ENCODE data around the gene LGR4.
A peak's percentile ranks its signal among the peaks of the same experiment; 100 is the strongest.

Gene LGR4

DNA sequence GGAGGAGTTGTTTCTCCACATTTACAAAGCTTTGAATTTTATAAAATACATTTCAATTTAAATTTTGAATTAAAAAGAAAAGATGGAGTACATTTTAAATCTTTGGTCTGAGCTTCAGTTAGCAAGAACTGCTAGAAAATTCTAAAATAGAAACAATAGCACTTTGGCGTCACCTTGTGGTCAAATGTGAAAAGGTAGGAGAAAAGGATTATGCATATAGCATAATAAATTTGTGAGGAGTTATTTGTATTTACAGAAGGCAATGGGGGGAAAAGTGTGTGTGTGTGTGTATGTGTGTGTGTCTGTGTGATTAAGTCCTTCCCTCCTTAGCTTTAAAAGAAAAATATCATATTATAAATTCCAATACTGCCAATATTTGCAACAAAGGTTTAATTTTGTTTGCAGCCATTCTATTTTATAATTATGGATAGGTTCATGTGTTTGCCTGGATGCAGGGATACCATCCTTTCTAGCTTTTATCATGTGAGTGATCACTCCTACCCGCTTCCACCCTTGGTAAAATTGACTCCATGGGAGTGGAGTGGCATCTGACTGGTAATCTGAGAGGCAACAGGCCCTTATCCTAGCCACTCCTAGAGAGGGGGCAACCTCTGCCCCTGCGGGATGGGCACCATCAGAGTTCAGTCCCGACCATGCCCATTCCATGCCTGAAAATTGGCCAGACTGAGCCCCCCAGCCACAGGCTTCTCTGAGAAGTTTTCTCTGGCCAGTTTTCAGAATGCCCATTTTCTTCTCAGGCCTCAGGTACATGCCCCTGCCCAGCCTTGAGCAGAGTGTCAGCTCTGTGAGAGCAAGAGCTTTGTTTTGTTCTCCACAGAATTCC is 13.6 kb upstream of the LGR4 start:
- intact Hi-C loops (cut with DNase I; ENCODE audit: low total_unique reads), result loop anchor here (1.0 to 10.0 kb wide), 2 partner anchors 191 to 302 kb away; no protein-coding TSS in a partner anchor
- Histone ChIP-seq H3K4me1 (no peaks in the 10 kb centered on the region), H3K36me3 (peaks cover 4 to 10% (median 7%) of the 10 kb centered on the region in 3 donors), H3K27me3 (no peaks in the 10 kb centered on the region), H3K9me3 (no peaks in the 10 kb centered on the region), H3K4me3 (no peak overlapping the region), H3K27ac (no peak overlapping the region)
- no peak for DNase-seq
- TF ChIP-seq, protein P1, sequence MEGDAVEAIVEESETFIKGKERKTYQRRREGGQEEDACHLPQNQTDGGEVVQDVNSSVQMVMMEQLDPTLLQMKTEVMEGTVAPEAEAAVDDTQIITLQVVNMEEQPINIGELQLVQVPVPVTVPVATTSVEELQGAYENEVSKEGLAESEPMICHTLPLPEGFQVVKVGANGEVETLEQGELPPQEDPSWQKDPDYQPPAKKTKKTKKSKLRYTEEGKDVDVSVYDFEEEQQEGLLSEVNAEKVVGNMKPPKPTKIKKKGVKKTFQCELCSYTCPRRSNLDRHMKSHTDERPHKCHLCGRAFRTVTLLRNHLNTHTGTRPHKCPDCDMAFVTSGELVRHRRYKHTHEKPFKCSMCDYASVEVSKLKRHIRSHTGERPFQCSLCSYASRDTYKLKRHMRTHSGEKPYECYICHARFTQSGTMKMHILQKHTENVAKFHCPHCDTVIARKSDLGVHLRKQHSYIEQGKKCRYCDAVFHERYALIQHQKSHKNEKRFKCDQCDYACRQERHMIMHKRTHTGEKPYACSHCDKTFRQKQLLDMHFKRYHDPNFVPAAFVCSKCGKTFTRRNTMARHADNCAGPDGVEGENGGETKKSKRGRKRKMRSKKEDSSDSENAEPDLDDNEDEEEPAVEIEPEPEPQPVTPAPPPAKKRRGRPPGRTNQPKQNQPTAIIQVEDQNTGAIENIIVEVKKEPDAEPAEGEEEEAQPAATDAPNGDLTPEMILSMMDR (IDR thresholded peaks at IDR 0.05), result peak; percentile 89 to 91

DNA sequence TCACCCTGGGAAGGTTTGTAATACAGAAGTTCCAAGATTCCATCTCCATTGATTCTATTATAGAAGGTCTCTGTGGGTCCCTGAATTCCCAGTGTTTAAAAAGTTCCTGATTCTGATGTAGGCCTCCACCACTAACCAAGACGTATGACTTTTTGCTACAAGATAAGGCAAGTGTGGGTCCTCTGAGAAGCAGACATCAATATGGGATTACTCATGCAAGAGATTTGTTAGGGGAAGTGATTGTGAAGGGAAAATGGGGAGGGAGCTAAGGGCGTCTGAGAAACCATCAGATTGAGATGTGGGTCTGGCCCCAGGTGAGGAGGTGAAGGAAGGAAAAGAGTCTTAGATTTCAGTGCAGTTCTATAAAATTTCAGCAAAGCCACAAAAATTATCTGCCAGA is 10.2 kb upstream of the LGR4 start:
- no peaks in the 10 kb centered on the region for H3K9me3 ChIP-seq
- H3K36me3 ChIP-seq, result no peaks in the 10 kb centered on the region
- no peak for DNase-seq
- no peaks in the 10 kb centered on the region for H3K4me1 ChIP-seq
- H3K27me3 ChIP-seq, result no peaks in the 10 kb centered on the region
- H3K4me3 ChIP-seq, result no peak overlapping the region
- TF ChIP-seq, protein P1 (IDR thresholded peaks at IDR 0.05), result no peak
- no peak overlapping the region for H3K27ac ChIP-seq
- intact Hi-C loops (cut with DNase I; ENCODE audit: low total_unique reads), result loop anchor here (10.0 kb wide), 1 partner anchor 188 kb away; no protein-coding TSS in a partner anchor

DNA sequence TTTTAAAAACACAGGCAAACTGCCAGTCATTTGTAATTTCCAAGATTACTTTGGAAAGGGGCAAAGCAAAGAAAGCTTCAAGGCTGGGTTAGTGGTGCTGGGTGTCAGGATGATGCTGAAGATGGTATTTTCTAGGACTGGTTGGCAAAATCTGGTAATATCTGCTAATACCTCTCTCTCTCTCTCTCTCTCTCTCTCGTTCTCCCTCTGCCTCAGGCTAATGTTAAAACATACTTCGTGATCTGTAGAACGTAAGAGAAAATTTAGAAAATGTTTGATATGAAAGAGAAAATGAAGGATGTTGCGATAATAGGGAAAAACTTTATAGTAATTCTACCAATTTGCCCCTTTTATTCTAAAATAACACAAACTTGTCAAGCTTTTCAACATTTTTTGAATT is 9.4 kb upstream of the LGR4 start:
- Histone ChIP-seq H3K36me3 (no peaks in the 10 kb centered on the region), H3K9me3 (no peaks in the 10 kb centered on the region), H3K4me3 (no peak overlapping the region), H3K4me1 (no peaks in the 10 kb centered on the region), H3K27ac (no peak overlapping the region), H3K27me3 (no peaks in the 10 kb centered on the region)
- intact Hi-C loops (cut with DNase I; ENCODE audit: low total_unique reads), result loop anchor here (10.0 kb wide), 1 partner anchor 187 kb away; no protein-coding TSS in a partner anchor
- no peak for DNase-seq
- TF ChIP-seq, protein P1 (IDR thresholded peaks at IDR 0.05), result no peak

DNA sequence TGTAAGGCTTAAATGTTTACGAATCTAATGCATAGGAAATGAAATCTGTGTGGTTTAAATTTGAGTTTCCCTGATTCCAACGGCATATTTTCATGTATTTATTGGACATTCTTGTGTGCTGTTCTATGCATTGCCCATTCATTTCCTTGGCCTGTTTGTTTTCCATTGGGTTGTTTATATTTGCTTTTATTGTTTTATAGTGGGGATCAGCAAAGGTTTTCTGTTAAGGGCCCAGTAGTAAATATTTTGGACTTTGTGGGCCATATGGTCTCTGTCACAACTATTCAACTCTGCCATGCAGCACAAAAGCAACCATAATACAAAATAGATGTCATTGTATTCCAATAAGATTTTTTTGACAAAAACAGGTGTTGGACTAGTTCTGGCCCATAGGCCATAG is 5.2 kb upstream of the LGR4 start:
- no peaks in the 10 kb centered on the region for H3K36me3 ChIP-seq
- no peak for DNase-seq
- intact Hi-C loops (cut with DNase I; ENCODE audit: low total_unique reads), result loop anchor here (10.0 kb wide), 2 partner anchors 73 to 113 kb away; partner anchors contain the start of gene CCDC34

DNA sequence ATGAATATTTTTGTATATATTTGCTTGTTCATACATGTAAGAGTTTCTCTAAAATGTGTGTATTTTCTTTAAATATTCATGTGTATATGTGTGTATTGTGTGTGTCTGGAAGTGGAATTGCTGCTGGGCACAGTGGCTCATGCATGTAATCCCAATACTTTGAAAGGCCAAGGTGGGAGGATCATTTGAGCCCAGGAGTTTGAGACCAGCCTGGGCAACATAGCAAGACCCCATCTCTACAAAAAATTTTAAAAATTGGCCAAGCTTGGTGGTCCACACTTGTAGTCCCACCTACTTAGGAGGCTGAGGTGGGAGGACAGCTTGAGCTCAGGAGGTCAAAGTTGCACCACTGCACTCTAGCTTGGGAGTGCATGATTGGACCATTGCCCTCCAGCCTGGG is 4.7 kb upstream of the LGR4 start:
- peaks cover 0 to 6% (median 0%) of the 10 kb centered on the region in 4 donors for H3K4me1 ChIP-seq
- intact Hi-C loops (cut with DNase I; ENCODE audit: low total_unique reads), result loop anchor here (10.0 kb wide), 2 partner anchors 72 to 112 kb away; partner anchors contain the start of gene CCDC34
- no peak overlapping the region for H3K4me3 ChIP-seq
- H3K9me3 ChIP-seq, result no peaks in the 10 kb centered on the region
- H3K36me3 ChIP-seq, result no peaks in the 10 kb centered on the region
- no peak for DNase-seq
- H3K27ac ChIP-seq, result no peak overlapping the region
- H3K27me3 ChIP-seq, result no peaks in the 10 kb centered on the region
- TF ChIP-seq, protein P1 (IDR thresholded peaks at IDR 0.05), result no peak

More for the DNA sequence above, 5.2 kb upstream of the LGR4 start:
- TF ChIP-seq, protein P1 (IDR thresholded peaks at IDR 0.05), result no peak
- Histone ChIP-seq H3K27me3 (no peaks in the 10 kb centered on the region), H3K9me3 (no peaks in the 10 kb centered on the region), H3K4me1 (peaks cover 0 to 6% (median 0%) of the 10 kb centered on the region in 4 donors), H3K27ac (no peak overlapping the region), H3K4me3 (no peak overlapping the region)
